Progenitor cell of endocrine pancreas (in vitro differentiated cells): ENCODE measurements around the gene RHO. TPM values are rescaled to one million over a fixed set of nuclear protein-coding genes. Genes with fewer than 3 reads are reported as not detected.
"Not testable (repeated sequence)": the region's sequence is repeated elsewhere in the genome, so short reads cannot be mapped to it uniquely, and the experiment has no call there.

Source experiments
- DNase-seq: peaks from one replicate; pipeline ENCODE4 v3.0.0; 2021; ENCODE audit warnings: low spot score; ENCODE audit not compliant: unreplicated experiment
- H3K27ac Mint-ChIP-seq: 2 replicates; pipeline ENCODE4 v1.8.0; 2021; ENCODE audit warnings: mild to moderate bottlenecking, moderate library complexity, mixed read lengths
- H3K27me3 Mint-ChIP-seq: 2 replicates; pipeline ENCODE4 v1.8.0; 2021; ENCODE audit warnings: mixed read lengths
- H3K36me3 Mint-ChIP-seq: 2 replicates; pipeline ENCODE4 v1.8.0; 2022; ENCODE audit warnings: mixed read lengths; ENCODE audit not compliant: insufficient read depth
- H3K4me1 Mint-ChIP-seq: 2 replicates; pipeline ENCODE4 v1.8.0; 2021; ENCODE audit warnings: low read depth, mixed read lengths
- H3K4me3 Mint-ChIP-seq: 2 replicates; pipeline ENCODE4 v1.8.0; 2021; ENCODE audit warnings: low read depth, mild to moderate bottlenecking, moderate library complexity, mixed read lengths
- H3K9me3 Mint-ChIP-seq: 2 replicates; pipeline ENCODE4 v1.8.0; 2021; ENCODE audit warnings: low read depth, mixed read lengths
- total RNA-seq: library from RNA; stranded (reverse); gene quantifications from 2 replicates; pipeline ENCODE4 v1.2.1, GENCODE V29; 2021
- TF ChIP-seq, protein P1 (sequence below): fragments of 200-600 bp; sonication (generic); IDR thresholded peaks from one replicate; pipeline ENCODE4 v1.5.0; 2021; ENCODE audit warnings: antibody characterized with exemption, mild to moderate bottlenecking; ENCODE audit not compliant: unreplicated experiment

RHO gene
- total RNA-seq, 1 donor from 2014 or later: 0.10 TPM

DNA sequence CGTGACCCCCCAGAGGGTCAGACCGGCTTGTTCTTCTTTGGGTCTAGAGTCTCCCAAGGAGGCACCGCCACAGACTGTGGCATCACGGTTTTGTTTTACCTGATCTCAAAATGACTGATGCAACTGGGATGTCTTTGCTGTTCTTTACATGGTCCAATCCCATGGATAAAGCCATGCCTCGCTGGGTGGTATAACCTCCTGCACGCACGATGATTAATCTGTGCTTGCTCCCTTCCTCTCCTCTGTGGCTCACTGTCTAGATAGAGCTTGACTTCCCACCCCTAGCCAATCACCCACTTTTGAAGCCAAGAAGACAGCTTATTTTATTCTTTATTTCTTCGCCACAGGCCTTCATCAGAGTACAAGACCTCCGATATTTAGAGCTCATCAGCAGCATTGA, 36.6 kb upstream of the RHO start:
- Mint-ChIP-seq H3K36me3 (peaks cover 18% of the 10 kb centered on the region), H3K9me3 (no peaks in the 10 kb centered on the region), H3K27ac (no peak overlapping the region), H3K4me1 (peaks cover 5% of the 10 kb centered on the region), H3K27me3 (no peaks in the 10 kb centered on the region), H3K4me3 (no peak overlapping the region)
- TF ChIP-seq, protein P1, sequence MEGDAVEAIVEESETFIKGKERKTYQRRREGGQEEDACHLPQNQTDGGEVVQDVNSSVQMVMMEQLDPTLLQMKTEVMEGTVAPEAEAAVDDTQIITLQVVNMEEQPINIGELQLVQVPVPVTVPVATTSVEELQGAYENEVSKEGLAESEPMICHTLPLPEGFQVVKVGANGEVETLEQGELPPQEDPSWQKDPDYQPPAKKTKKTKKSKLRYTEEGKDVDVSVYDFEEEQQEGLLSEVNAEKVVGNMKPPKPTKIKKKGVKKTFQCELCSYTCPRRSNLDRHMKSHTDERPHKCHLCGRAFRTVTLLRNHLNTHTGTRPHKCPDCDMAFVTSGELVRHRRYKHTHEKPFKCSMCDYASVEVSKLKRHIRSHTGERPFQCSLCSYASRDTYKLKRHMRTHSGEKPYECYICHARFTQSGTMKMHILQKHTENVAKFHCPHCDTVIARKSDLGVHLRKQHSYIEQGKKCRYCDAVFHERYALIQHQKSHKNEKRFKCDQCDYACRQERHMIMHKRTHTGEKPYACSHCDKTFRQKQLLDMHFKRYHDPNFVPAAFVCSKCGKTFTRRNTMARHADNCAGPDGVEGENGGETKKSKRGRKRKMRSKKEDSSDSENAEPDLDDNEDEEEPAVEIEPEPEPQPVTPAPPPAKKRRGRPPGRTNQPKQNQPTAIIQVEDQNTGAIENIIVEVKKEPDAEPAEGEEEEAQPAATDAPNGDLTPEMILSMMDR: no peak
- DNase-seq: no peak

DNA sequence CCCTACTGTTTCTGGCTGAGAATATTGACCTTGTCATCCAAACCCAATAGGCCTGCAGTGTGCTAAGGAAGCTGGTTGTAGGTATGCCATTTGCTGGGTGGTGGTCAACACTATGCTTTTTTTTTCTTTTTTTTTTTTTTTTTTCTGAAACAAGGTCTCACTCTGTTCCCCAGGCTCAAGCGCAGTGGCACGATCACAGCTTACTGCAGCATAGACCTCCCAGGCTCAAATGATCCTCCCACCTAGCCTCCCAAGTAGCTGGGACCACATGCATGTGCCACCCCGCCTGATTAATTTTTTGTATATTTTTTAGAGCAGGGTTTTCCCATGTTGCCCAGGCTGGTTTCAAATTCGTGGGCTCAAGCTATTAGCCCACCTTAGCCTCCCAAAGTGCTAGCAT, 35.7 kb upstream of the RHO start:
- no peak for DNase-seq
- Mint-ChIP-seq H3K27ac (no peak overlapping the region), H3K36me3 (peaks cover 18% of the 10 kb centered on the region), H3K4me3 (no peak overlapping the region), H3K27me3 (no peaks in the 10 kb centered on the region), H3K4me1 (peaks cover 12% of the 10 kb centered on the region), H3K9me3 (no peaks in the 10 kb centered on the region)
- TF ChIP-seq, protein P1: no peak

DNA sequence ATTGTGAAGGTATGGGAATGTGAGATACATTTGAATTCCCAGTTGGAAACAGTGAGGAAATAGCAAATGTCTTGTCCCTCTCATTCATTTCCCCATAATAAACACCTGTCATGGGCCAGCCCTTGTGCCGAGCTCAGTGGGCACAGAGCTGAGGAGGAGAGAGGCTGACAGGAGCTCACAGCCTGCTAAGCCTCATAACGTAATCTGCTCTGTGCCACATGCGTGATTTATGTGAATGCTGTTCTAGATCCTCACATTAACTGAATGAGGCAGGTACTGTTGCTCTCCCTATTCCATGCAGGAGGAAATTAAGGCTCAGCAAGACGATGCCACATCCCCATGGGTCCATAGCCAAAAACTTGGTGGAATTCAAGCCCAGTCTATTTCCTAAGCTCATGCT, 35.2 kb upstream of the RHO start:
- no peak overlapping the region for H3K4me3 Mint-ChIP-seq
- H3K27ac Mint-ChIP-seq: no peak overlapping the region
- H3K27me3 Mint-ChIP-seq: no peaks in the 10 kb centered on the region

DNA sequence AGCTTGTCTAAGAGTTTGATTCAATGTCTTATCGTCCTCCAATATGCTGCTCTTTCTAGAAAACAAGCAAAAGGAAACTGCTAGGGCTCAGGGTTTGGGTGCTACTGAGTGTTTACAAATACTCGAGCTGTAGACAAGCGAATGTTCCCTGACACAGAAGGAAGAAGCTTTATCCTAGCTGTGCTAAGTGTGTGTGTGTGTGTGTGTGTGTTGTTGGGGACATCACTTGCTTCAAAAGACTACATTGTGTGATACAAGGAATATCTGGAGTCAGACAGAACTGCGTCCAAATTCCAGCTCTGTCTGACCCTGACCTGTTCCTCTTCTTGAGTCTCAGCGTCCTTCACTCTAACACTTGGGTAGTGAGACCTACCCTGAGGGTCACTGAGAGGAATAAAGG, 33.9 kb upstream of the RHO start:
- Mint-ChIP-seq H3K4me1 (peaks cover 22% of the 10 kb centered on the region), H3K27ac (peak overlapping the region; percentile 67), H3K36me3 (peaks cover 18% of the 10 kb centered on the region)
- H3K27me3 Mint-ChIP-seq, H3K4me3 Mint-ChIP-seq, H3K9me3 Mint-ChIP-seq, DNase-seq: not testable (repeated sequence)

More for the DNA sequence above, 35.2 kb upstream of the RHO start:
- no peak for DNase-seq
- Mint-ChIP-seq H3K4me1 (peaks cover 17% of the 10 kb centered on the region), H3K36me3 (peaks cover 18% of the 10 kb centered on the region), H3K9me3 (no peaks in the 10 kb centered on the region)
- TF ChIP-seq, protein P1: no peak

DNA sequence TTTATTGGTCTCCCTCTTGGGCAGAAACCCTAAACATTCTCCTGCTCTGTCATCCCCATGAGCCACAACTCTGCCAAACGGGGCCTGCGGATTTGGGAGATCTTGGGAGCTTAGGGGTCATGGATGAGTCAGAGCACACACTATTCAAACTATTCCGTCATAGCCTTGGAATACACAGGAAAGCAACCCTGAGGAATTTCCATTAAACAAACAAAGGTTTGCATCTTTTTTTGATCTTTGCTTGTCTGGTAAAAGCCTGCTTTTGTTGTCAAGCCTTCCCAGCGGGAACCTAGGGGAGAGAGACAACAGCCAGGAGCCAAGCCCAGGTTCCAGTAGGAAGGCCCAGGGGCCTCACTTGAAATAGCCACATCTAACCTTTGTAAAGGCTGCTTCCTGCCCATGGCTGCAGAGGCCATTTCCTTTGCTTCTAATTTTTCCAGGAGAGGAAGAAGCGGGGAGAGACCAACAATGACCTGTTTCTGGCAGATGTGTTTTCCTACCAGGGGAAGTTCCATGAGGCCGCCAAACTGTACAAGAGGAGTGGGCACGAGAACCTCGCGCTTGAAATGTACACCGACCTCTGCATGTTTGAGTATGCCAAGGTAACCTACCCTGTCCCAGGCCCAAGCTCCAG, 33.3 kb upstream of the RHO start:
- Mint-ChIP-seq H3K36me3 (peaks cover 21% of the 10 kb centered on the region), H3K4me1 (peaks cover 22% of the 10 kb centered on the region), H3K27ac (peak overlapping the region; percentile 67)
- DNase-seq, H3K27me3 Mint-ChIP-seq, H3K4me3 Mint-ChIP-seq, H3K9me3 Mint-ChIP-seq: not testable (repeated sequence)

DNA sequence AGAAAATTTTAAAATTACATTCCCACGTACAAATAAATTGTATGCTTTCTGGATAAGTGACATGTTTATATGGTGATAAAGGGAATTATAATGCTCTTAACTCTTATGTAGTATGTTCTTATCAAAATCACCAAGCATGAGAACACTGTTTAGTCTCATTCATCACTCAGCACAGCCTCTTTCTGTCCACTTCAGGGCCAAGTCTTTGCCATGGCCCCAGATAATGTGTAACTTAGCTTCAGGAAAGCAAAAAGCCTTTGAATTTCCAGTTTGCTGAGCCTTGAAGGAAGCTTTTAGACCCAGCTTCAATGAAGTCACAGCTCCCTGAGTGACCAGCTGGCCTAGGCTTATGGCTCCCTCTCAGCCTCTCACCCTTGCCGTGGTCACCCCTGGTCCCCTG, 30.6 kb upstream of the RHO start:
- H3K27me3 Mint-ChIP-seq, DNase-seq, H3K4me3 Mint-ChIP-seq, H3K9me3 Mint-ChIP-seq: not testable (repeated sequence)
- H3K36me3 Mint-ChIP-seq: peaks cover 21% of the 10 kb centered on the region
- H3K4me1 Mint-ChIP-seq: peaks cover 23% of the 10 kb centered on the region
- peak overlapping the region; percentile 94 for H3K27ac Mint-ChIP-seq

DNA sequence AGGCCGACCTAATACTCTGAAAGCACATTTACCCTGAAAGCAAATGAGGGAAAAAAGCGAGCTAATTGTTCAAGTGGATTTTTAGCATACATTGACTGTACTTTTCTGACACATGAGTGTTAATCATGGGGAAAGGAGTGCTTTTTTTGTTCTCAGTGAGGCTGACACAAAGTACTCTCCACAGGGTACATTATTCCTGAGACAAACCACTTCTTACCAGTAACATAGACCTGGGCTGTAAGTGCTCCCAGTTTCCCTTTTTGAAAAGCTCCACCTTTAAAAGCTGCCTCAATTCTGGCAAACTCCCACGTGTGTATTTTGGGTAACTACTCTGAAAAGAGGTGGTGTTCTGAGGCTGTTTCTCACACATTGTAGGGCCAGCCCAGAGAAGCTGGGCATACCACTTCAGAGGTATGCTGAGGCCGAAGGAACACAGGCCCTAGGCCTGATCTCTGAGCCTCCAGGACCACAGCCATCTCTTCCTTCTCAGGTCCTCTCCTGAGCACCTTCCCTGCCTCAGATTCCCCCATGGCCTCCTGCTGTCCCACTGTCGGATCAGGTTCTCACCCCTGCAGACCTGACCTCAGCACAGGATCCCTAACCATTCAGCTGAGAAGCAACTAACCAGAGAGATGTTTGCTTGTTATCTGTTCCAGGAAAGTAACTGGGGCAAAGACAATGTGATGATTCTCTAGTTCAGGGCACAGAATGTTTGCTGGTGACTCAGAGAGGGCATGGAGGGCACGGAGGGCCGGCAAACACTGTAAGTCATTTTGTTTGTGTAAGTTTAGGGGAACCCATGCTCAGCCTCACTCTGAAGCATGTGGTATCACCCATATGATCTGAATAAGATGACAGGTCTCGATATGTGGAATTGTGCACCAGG, 29.6 kb upstream of the RHO start:
- H3K4me3 Mint-ChIP-seq, DNase-seq, H3K9me3 Mint-ChIP-seq, H3K27me3 Mint-ChIP-seq: not testable (repeated sequence)
- peaks cover 18% of the 10 kb centered on the region for H3K36me3 Mint-ChIP-seq
- peaks cover 23% of the 10 kb centered on the region for H3K4me1 Mint-ChIP-seq
- H3K27ac Mint-ChIP-seq: peak overlapping the region; percentile 94

DNA sequence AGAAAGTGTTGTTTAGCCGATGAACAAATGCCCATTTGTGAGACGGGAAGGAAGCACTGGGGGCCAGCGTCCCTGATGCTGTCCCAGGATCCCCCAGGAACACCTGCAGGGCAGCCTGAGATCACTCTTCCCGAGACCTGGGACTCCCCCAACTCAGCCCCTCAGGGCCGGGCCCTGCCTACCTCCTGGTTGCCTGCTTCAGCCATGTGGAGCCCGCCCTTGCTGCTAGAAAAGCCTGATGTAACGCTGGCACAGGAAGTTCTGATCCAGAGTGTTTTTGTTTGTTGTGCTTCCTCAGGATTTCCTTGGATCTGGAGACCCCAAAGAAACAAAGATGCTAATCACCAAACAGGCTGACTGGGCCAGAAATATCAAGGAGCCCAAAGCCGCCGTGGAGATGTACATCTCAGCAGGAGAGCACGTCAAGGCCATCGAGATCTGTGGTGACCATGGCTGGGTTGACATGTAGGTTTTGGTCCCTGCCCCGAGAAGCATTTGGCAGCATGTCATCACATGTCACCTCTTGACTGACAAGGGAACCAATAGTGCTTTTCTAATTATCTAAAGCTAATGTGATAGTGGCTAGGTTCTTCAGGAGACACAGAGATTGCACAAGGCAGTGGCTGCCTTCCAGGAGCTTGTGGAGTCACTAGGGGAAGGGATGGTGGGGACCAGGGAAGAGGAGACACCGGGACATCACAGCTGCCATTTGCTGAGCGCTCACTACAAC, 28.7 kb upstream of the RHO start:
- not testable (repeated sequence) for H3K27me3 Mint-ChIP-seq, H3K27ac Mint-ChIP-seq
- H3K36me3 Mint-ChIP-seq: peaks cover 21% of the 10 kb centered on the region

More for the DNA sequence above, 28.7 kb upstream of the RHO start:
- DNase-seq, H3K4me3 Mint-ChIP-seq, H3K9me3 Mint-ChIP-seq: not testable (repeated sequence)
- peaks cover 22% of the 10 kb centered on the region for H3K4me1 Mint-ChIP-seq
